ENCODE data around the gene SHOX. TPM values are rescaled to one million over a fixed set of nuclear protein-coding genes. Genes with fewer than 3 reads are reported as not detected.

Gene SHOX
- total RNA-seq, 1 experiment from 2014 or later: 0.24 TPM

GRCh38 chrX:581066-581465 is 49.5 kb upstream of the SHOX start:
- Histone ChIP-seq H3K4me1 (ENCODE audit: insufficient read depth, low read length) (no peaks in the 10 kb centered on the region), H3K9ac (ENCODE audit: extremely low read depth, insufficient read length, low read length) (no peak overlapping the region), H3K27me3 (ENCODE audit: insufficient read depth, low read length) (no peaks in the 10 kb centered on the region), H4K8ac (replicated peaks; ENCODE audit: insufficient read length, low read depth, low read length) (no peak overlapping the region), H3T11ph (ENCODE audit: low read length) (no peak overlapping the region), H3K4ac (ENCODE audit: low read depth, low read length) (no peak overlapping the region), H3K23me2 (ENCODE audit: insufficient read length, low read depth, low read length, poor library complexity, severe bottlenecking) (no peaks in the 10 kb centered on the region), H2AFZ (ENCODE audit: low read length) (no peak overlapping the region), H2BK20ac (ENCODE audit: low read depth, low read length, poor library complexity, severe bottlenecking) (no peak overlapping the region), H3K79me1 (ENCODE audit: insufficient read depth, low read depth, low read length, poor library complexity, severe bottlenecking) (no peaks in the 10 kb centered on the region), H3K18ac (ENCODE audit: insufficient read length, low read depth, low read length) (no peak overlapping the region), H4K20me1 (ENCODE audit: control insufficient read depth, insufficient read depth, insufficient read length) (no peaks in the 10 kb centered on the region), H3K9me3 (ENCODE audit: control insufficient read depth, low read depth, low read length) (no peaks in the 10 kb centered on the region), H2AK5ac (ENCODE audit: insufficient read length, low read length) (no peak overlapping the region), H2BK120ac (ENCODE audit: low read depth, low read length, poor library complexity, severe bottlenecking) (no peak overlapping the region), H4K5ac (ENCODE audit: insufficient read length, low read depth, low read length) (no peak overlapping the region), H3K56ac (ENCODE audit: insufficient read length, low read depth, low read length) (no peak overlapping the region), H2BK12ac (ENCODE audit: insufficient read length, low read depth, low read length) (no peak overlapping the region), H3K14ac (ENCODE audit: insufficient read depth, low read length) (no peak overlapping the region), H3K79me2 (ENCODE audit: insufficient read depth, low read length) (no peaks in the 10 kb centered on the region), H2BK5ac (ENCODE audit: insufficient read length, low read length) (no peak overlapping the region), H3K27ac (ENCODE audit: insufficient read length, low read depth, low read length) (no peak overlapping the region), H3K23ac (ENCODE audit: insufficient read length, low read depth, low read length) (no peak overlapping the region), H4K91ac (ENCODE audit: insufficient read length, low read depth, low read length) (no peak overlapping the region), H3K4me2 (ENCODE audit: insufficient read depth, insufficient read length, low read length) (no peak overlapping the region), H2BK15ac (ENCODE audit: low read depth, low read length) (no peak overlapping the region)
- Mint-ChIP-seq H3K27ac (no peak overlapping the region), H3K36me3 (ENCODE audit: insufficient read depth in 1 of 3, low read depth in 3 of 3) (no peaks in the 10 kb centered on the region), H3K4me1 (peaks cover 5 to 6% of the 10 kb centered on the region in 2 experiments), H3K4me3 (no peak overlapping the region), H3K9me3 (no peaks in the 10 kb centered on the region), H3K27me3 (ENCODE audit: low read depth) (peaks cover 48% of the 10 kb centered on the region)
- no peak for TF ChIP-seq CTCF (conservative IDR thresholded peaks at IDR 0.05)
- 100% methylated on average over 1 of the region's 1 CpG for WGBS (ENCODE audit: extremely low coverage, insufficient read length, low lambda C conversion rate)
- no peak for DNase-seq
